Measurements from ENCODE around the gene DCHS1.
"Not testable (repeated sequence)": the region's sequence is repeated elsewhere in the genome, so short reads cannot be mapped to it uniquely, and the experiment has no call there.

The DCHS1 gene

GRCh38 chr11:6655790-6656583 is at the start of gene DCHS1:
Gene DCHS1, minus strand, starts transcription at chr11:6655809. Its CDS starts 14,196 bp downstream, at chr11:6641613.
- Histone ChIP-seq H3K4me3 (peak within 1 kb of the TSS; percentile 56 to 62), H3K27me3 (no peaks in the 10 kb centered on the region), H3K9me3 (no peaks in the 10 kb centered on the region), H3K27ac (peak within 1 kb of the TSS; percentile 76 to 80), H3K36me3 (no peaks in the 10 kb centered on the region), H3K4me1 (peaks cover 0 to 34% (median 9%) of the 10 kb centered on the region in 4 donors)
- no peak for DNase-seq
- intact Hi-C loops (cut with DNase I; ENCODE audit: low total_unique reads), result loop anchor here (5.0 kb wide), 1 partner anchor 44 kb away; the partner anchor contains the start of gene TAF10
- no peak for TF ChIP-seq CTCF (IDR thresholded peaks at IDR 0.05)

- Histone ChIP-seq H3K4me1 (peaks cover 0 to 4% (median 0%) of the 10 kb centered on the region in 4 donors), H3K4me3 (no peak overlapping the region), H3K27ac (no peak overlapping the region), H3K36me3 (no peaks in the 10 kb centered on the region), H3K9me3 (no peaks in the 10 kb centered on the region), H3K27me3 (no peaks in the 10 kb centered on the region)
- intact Hi-C loops (cut with DNase I; ENCODE audit: low total_unique reads), result no loop called here
- TF ChIP-seq CTCF (IDR thresholded peaks at IDR 0.05), result peak; percentile 51 to 58
- peak; percentile 59 to 71 for DNase-seq
Observed at GRCh38 chr11:6703247-6704063, 47.8 kb upstream of the DCHS1 start.

- H3K36me3 ChIP-seq; H3K27ac ChIP-seq; H3K4me3 ChIP-seq; H3K4me1 ChIP-seq; H3K9me3 ChIP-seq; H3K27me3 ChIP-seq; intact Hi-C loops (cut with DNase I; ENCODE audit: low total_unique reads); DNase-seq: not testable (repeated sequence)
Observed at GRCh38 chr11:6701955-6702354, 46.3 kb upstream of the DCHS1 start.

GRCh38 chr11:6695377-6695776 is 39.8 kb upstream of the DCHS1 start:
- no peak for DNase-seq
- intact Hi-C loops (cut with DNase I; ENCODE audit: low total_unique reads), result no loop called here
- TF ChIP-seq CTCF (IDR thresholded peaks at IDR 0.05), result no peak
- Histone ChIP-seq H3K36me3 (no peaks in the 10 kb centered on the region), H3K27ac (peak overlapping the region; percentile 23 to 50), H3K4me1 (peaks cover 0 to 18% (median 13%) of the 10 kb centered on the region in 4 donors), H3K27me3 (no peaks in the 10 kb centered on the region), H3K9me3 (no peaks in the 10 kb centered on the region), H3K4me3 (no peak overlapping the region)

GRCh38 chr11:6694229-6694535 is 38.6 kb upstream of the DCHS1 start:
- intact Hi-C loops (cut with DNase I; ENCODE audit: low total_unique reads), result no loop called here

More at GRCh38 chr11:6694229-6694535, 38.6 kb upstream of the DCHS1 start:
- no peak for TF ChIP-seq CTCF (IDR thresholded peaks at IDR 0.05)
- Histone ChIP-seq H3K9me3 (no peaks in the 10 kb centered on the region), H3K4me3 (no peak overlapping the region), H3K4me1 (peaks cover 0 to 18% (median 13%) of the 10 kb centered on the region in 4 donors), H3K27me3 (no peaks in the 10 kb centered on the region), H3K27ac (peak overlapping the region in 1 of 2 donors; percentile 50), H3K36me3 (no peaks in the 10 kb centered on the region)
- no peak for DNase-seq

Data from tibial artery (tissue), 4 donors.